Progenitor cell of endocrine pancreas (in vitro differentiated cells): ENCODE results near the gene HLA-DOB. TPM values are rescaled to one million over a fixed set of nuclear protein-coding genes. Genes with fewer than 3 reads are reported as not detected.

Experiments used
- DNase-seq: peaks from one replicate; pipeline ENCODE4 v3.0.0; 2021; ENCODE audit warnings: low spot score; ENCODE audit not compliant: unreplicated experiment
- H3K27ac Mint-ChIP-seq: 2 replicates; pipeline ENCODE4 v1.8.0; 2021; ENCODE audit warnings: mild to moderate bottlenecking, moderate library complexity, mixed read lengths
- H3K27me3 Mint-ChIP-seq: 2 replicates; pipeline ENCODE4 v1.8.0; 2021; ENCODE audit warnings: mixed read lengths
- H3K36me3 Mint-ChIP-seq: 2 replicates; pipeline ENCODE4 v1.8.0; 2022; ENCODE audit warnings: mixed read lengths; ENCODE audit not compliant: insufficient read depth
- H3K4me1 Mint-ChIP-seq: 2 replicates; pipeline ENCODE4 v1.8.0; 2021; ENCODE audit warnings: low read depth, mixed read lengths
- H3K4me3 Mint-ChIP-seq: 2 replicates; pipeline ENCODE4 v1.8.0; 2021; ENCODE audit warnings: low read depth, mild to moderate bottlenecking, moderate library complexity, mixed read lengths
- H3K9me3 Mint-ChIP-seq: 2 replicates; pipeline ENCODE4 v1.8.0; 2021; ENCODE audit warnings: low read depth, mixed read lengths
- CTCF ChIP-seq: fragments of 200-600 bp; sonication (generic); IDR thresholded peaks from one replicate; pipeline ENCODE4 v1.5.0; 2021; ENCODE audit warnings: antibody characterized with exemption, mild to moderate bottlenecking; ENCODE audit not compliant: unreplicated experiment
- total RNA-seq: library from RNA; stranded (reverse); gene quantifications from 2 replicates; pipeline ENCODE4 v1.2.1, GENCODE V29; 2021

The HLA-DOB gene
- total RNA-seq, 1 donor from 2014 or later = not detected

GRCh38 chr6:32779036-32779435, 37.8 kb downstream of the HLA-DOB start:
- H3K27ac Mint-ChIP-seq = no peak overlapping the region
- no peak for DNase-seq
- H3K27me3 Mint-ChIP-seq = peaks cover 5% of the 10 kb centered on the region
- no peaks in the 10 kb centered on the region for H3K36me3 Mint-ChIP-seq
- no peak for TF ChIP-seq CTCF
- no peaks in the 10 kb centered on the region for H3K4me1 Mint-ChIP-seq
- no peak overlapping the region for H3K4me3 Mint-ChIP-seq
- peaks cover 11% of the 10 kb centered on the region for H3K9me3 Mint-ChIP-seq

- no peak overlapping the region for H3K27ac Mint-ChIP-seq
- H3K9me3 Mint-ChIP-seq = peaks cover 11% of the 10 kb centered on the region
- TF ChIP-seq CTCF = no peak
- H3K27me3 Mint-ChIP-seq = peaks cover 10% of the 10 kb centered on the region
- peaks cover 1% of the 10 kb centered on the region for H3K4me1 Mint-ChIP-seq
- no peaks in the 10 kb centered on the region for H3K36me3 Mint-ChIP-seq
- H3K4me3 Mint-ChIP-seq = no peak overlapping the region
- no peak for DNase-seq
These were observed 41.7 kb downstream of the HLA-DOB start for GRCh38 chr6:32775071-32775470.

GRCh38 chr6:32774426-32774825, 42.4 kb downstream of the HLA-DOB start:
- H3K9me3 Mint-ChIP-seq = peaks cover 6% of the 10 kb centered on the region
- TF ChIP-seq CTCF = no peak
- peaks cover 6% of the 10 kb centered on the region for H3K27me3 Mint-ChIP-seq
- H3K27ac Mint-ChIP-seq = no peak overlapping the region
- peaks cover 1% of the 10 kb centered on the region for H3K4me1 Mint-ChIP-seq
- no peak overlapping the region for H3K4me3 Mint-ChIP-seq
- H3K36me3 Mint-ChIP-seq = no peaks in the 10 kb centered on the region
- no peak for DNase-seq

- Mint-ChIP-seq H3K4me1 (peaks cover 1% of the 10 kb centered on the region), H3K36me3 (no peaks in the 10 kb centered on the region), H3K27me3 (peaks cover 5% of the 10 kb centered on the region), H3K4me3 (no peak overlapping the region), H3K9me3 (peaks cover 4% of the 10 kb centered on the region), H3K27ac (no peak overlapping the region)
- TF ChIP-seq CTCF = no peak
- DNase-seq = no peak
These were observed 44.1 kb downstream of the HLA-DOB start for GRCh38 chr6:32772656-32773055.

GRCh38 chr6:32764048-32764447, 52.8 kb downstream of the HLA-DOB start:
- H3K27ac Mint-ChIP-seq = no peak overlapping the region
- DNase-seq = no peak
- H3K36me3 Mint-ChIP-seq = no peaks in the 10 kb centered on the region
- no peaks in the 10 kb centered on the region for H3K9me3 Mint-ChIP-seq
- peaks cover 22% of the 10 kb centered on the region for H3K27me3 Mint-ChIP-seq
- H3K4me1 Mint-ChIP-seq = no peaks in the 10 kb centered on the region
- H3K4me3 Mint-ChIP-seq = no peak overlapping the region
- TF ChIP-seq CTCF = no peak
